Measurements from ENCODE around the gene MPP3. TPM values are rescaled to one million over a fixed set of nuclear protein-coding genes. Genes with fewer than 3 reads are reported as not detected.

MPP3 gene, protein sequence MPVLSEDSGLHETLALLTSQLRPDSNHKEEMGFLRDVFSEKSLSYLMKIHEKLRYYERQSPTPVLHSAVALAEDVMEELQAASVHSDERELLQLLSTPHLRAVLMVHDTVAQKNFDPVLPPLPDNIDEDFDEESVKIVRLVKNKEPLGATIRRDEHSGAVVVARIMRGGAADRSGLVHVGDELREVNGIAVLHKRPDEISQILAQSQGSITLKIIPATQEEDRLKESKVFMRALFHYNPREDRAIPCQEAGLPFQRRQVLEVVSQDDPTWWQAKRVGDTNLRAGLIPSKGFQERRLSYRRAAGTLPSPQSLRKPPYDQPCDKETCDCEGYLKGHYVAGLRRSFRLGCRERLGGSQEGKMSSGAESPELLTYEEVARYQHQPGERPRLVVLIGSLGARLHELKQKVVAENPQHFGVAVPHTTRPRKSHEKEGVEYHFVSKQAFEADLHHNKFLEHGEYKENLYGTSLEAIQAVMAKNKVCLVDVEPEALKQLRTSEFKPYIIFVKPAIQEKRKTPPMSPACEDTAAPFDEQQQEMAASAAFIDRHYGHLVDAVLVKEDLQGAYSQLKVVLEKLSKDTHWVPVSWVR
- total RNA-seq, result 1 to 10 TPM; 1.3 to 2.5 (median 1.8) TPM
- long read RNA-seq, result 0 reads

DNA sequence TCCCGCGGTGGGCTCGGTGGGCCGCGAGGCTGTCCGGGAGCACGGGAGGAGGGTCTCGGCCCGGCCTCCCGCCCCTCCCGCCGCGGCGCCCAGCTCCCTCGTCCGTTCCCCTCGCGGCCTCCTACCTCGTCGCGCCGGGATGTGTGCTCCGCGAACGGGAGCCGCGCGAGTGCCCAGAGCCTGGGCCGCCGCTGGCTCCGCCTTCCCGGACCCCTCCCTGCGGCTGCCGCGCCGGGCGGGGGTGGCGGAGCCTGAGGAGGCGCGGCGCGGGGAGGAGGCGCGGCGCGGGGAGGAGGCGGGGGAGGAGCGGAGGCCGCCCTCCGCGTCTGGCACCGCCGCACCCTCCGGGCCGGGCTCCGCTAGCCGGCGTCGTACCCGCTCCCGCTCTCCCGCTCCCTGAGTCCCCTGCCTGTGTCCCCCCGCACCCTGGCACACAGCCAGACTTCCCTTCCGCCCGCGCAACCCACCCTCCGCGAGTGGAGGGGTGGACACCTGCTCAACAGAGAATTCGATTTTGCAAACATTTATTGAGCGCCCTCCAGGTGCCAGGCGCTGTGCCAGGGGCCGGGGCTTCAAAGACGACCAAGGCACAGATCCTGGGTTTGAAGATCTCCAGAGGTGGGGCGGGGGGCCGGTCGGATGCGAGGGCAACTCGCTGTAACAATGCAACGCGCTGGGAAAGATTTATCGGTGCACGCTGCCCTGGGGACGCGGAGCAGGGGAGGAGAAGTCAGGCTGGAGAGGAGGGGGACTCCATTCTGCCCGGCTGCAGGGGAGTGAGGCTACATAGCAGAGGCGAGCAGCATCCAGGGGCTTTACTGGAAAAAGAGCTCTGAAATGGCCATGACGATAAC, at the start of gene MPP3:
MPP3 (minus strand) TSS at position 171 of the 854 bp plus-strand sequence. CDS start 1,240 bp downstream, outside the sequence.
- intact Hi-C loops (cut with DNase I), result no loop called here
- no peaks in the 10 kb centered on the region for H3K9me3 ChIP-seq
- ATAC-seq (peak; percentile 91 to 95 (median 93)), DNase-seq (peak; percentile 65 to 69 (median 68))
- no peaks in the 10 kb centered on the region for H3K27me3 ChIP-seq
- peak; percentile 35 for TF ChIP-seq POLR2A (IDR thresholded peaks at IDR 0.05)
- TF ChIP-seq, protein P1, sequence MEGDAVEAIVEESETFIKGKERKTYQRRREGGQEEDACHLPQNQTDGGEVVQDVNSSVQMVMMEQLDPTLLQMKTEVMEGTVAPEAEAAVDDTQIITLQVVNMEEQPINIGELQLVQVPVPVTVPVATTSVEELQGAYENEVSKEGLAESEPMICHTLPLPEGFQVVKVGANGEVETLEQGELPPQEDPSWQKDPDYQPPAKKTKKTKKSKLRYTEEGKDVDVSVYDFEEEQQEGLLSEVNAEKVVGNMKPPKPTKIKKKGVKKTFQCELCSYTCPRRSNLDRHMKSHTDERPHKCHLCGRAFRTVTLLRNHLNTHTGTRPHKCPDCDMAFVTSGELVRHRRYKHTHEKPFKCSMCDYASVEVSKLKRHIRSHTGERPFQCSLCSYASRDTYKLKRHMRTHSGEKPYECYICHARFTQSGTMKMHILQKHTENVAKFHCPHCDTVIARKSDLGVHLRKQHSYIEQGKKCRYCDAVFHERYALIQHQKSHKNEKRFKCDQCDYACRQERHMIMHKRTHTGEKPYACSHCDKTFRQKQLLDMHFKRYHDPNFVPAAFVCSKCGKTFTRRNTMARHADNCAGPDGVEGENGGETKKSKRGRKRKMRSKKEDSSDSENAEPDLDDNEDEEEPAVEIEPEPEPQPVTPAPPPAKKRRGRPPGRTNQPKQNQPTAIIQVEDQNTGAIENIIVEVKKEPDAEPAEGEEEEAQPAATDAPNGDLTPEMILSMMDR (IDR thresholded peaks at IDR 0.05), result no peak
- no peak within 1 kb of the TSS for H3K27ac ChIP-seq
- WGBS (ENCODE audit: insufficient coverage, low coverage, low lambda C conversion rate, missing lambda C conversion rate), result 13% methylated on average over 18 of the region's 87 CpGs
- peaks cover 0 to 3% (median 0%) of the 10 kb centered on the region in 4 donors for H3K4me1 ChIP-seq
- peak within 1 kb of the TSS; percentile 59 to 61 (median 59) for H3K4me3 ChIP-seq
- no peaks in the 10 kb centered on the region for H3K36me3 ChIP-seq

DNA sequence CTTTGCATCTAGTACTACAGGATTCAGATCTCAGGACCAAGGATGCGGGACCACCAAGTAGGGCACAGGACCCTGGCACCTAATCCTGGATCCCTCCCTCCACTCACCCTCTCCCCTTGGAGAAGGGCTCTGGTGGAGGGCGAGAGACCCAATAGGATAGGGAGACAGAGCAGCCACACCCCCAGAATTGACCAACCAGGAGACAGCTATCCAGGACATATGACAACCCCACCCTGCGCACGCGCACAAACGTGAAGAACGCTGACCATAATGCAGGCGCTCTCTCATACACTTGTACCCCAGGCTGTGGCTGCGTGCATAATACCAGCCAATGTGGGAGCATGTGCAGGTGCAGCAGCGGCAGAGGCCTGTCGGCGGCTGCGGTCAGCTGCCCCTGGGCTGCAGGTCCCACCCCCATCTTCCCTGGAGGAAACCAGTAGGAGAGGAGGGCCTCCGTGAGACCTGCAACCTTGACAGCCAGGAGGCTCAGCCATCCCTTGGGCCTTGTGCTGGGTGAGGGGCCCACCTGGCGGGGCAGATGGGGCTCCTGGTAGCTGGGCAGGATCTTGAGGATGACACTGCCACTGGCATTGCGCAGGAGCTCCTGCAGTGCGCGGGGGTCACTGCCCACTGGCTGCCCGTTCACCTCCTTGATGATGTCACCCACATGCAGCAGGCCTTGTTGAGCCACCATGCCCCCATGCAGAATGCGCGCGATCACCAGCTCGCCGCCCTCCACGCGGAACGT, 49.0 kb upstream of the MPP3 start:
- ATAC-seq, result no peak
- H3K9me3 ChIP-seq, result no peaks in the 10 kb centered on the region
- intact Hi-C loops (cut with DNase I), result no loop called here

DNA sequence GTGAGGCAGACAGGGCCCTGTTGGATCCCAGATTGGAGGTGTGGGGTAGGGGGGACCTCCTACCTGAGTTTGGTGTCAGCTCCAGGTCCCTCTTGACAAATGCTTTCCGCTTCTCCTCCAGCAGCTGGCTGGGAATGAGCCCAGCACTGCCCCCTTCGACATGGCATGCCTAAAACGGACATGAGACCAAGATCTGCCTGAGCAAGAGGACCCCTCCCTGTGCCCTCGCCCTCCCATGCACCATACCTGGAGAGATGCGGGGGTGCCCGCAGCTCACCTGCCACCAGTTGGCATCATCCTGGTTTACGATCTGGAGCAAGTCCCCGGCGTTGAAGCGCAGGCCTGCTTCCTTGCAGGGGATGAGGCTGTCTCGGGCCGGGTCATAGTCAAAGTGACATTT, 48.2 kb upstream of the MPP3 start:
- DNase-seq (no peak), ATAC-seq (no peak)
- Histone ChIP-seq H3K27ac (no peak overlapping the region), H3K36me3 (no peaks in the 10 kb centered on the region), H3K27me3 (no peaks in the 10 kb centered on the region), H3K4me3 (no peak overlapping the region), H3K4me1 (no peaks in the 10 kb centered on the region), H3K9me3 (no peaks in the 10 kb centered on the region)
- no CpG with 5 or more reads among the region's 12 CpGs for WGBS (ENCODE audit: insufficient coverage, low coverage, low lambda C conversion rate, missing lambda C conversion rate)
- intact Hi-C loops (cut with DNase I), result no loop called here
- TF ChIP-seq, protein P1 (IDR thresholded peaks at IDR 0.05), result no peak
- no peak for TF ChIP-seq POLR2A (IDR thresholded peaks at IDR 0.05)

More for the DNA sequence above, 49.0 kb upstream of the MPP3 start:
- TF ChIP-seq, protein P1 (IDR thresholded peaks at IDR 0.05), result no peak
- no peak for TF ChIP-seq POLR2A (IDR thresholded peaks at IDR 0.05)
- DNase-seq, result no peak
- no CpG with 5 or more reads among the region's 27 CpGs for WGBS (ENCODE audit: insufficient coverage, low coverage, low lambda C conversion rate, missing lambda C conversion rate)
- Histone ChIP-seq H3K4me3 (no peak overlapping the region), H3K4me1 (no peaks in the 10 kb centered on the region), H3K36me3 (no peaks in the 10 kb centered on the region), H3K27ac (no peak overlapping the region), H3K27me3 (no peaks in the 10 kb centered on the region)

DNA sequence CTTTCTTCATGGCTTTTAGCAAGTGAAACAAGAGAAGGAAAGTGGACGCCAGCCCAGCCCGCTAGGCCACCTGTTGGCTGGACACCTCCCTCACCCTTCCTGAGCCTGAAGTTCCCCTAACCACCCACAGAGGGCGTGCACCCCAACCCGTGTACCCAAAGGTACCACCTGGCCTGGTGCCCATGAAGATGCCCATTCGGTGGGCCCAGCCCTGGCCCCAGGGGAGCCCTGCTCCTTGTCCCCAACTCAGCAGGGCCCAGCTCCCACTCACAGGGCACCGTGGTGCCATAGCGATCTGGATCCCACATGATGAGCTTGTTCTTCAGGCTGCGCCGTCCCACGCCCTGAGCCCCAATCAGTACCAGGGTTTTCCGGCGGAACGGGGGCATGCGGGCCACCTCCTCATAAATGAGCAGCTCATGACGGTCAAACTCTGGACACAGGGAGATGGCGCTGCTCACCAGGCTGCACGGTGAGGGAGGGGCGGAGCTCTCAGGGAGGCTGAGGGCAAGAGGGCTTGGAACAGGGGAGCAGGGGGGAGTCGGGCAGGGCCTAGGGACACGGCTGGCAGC, 47.6 kb upstream of the MPP3 start:
- TF ChIP-seq, protein P1 (IDR thresholded peaks at IDR 0.05), result peak; percentile 54 to 63 (median 60)
- no peak for TF ChIP-seq POLR2A (IDR thresholded peaks at IDR 0.05)
- H3K4me1 ChIP-seq, result no peaks in the 10 kb centered on the region
- H3K27me3 ChIP-seq, result no peaks in the 10 kb centered on the region
- no peak overlapping the region for H3K27ac ChIP-seq
- WGBS (ENCODE audit: insufficient coverage, low coverage, low lambda C conversion rate, missing lambda C conversion rate), result 83% methylated on average over 5 of the region's 20 CpGs
- no peak overlapping the region for H3K4me3 ChIP-seq
- ATAC-seq (peak; percentile 50 to 70 (median 65)), DNase-seq (peak; percentile 45 to 65 (median 60))
- intact Hi-C loops (cut with DNase I), result no loop called here
- H3K36me3 ChIP-seq, result no peaks in the 10 kb centered on the region
- H3K9me3 ChIP-seq, result no peaks in the 10 kb centered on the region

Measured in right lobe of liver (tissue), 6 donors.